ENCODE data around the gene ABCE1. TPM values are rescaled to one million over a fixed set of nuclear protein-coding genes. Genes with fewer than 3 reads are reported as not detected.
A peak's percentile ranks its signal among the peaks of the same experiment; 100 is the strongest.

The ABCE1 gene
- total RNA-seq, 6 experiments from 2014 or later = 14.4 to 57.7 (median 28.9) TPM

- Histone ChIP-seq H3K36me3 (peaks cover 0 to 63% (median 10%) of the 10 kb centered on the region in 4 donors), H3K4me1 (peaks cover 0 to 7% (median 2%) of the 10 kb centered on the region in 4 donors), H3K9me3 (no peaks in the 10 kb centered on the region), H3K27me3 (no peaks in the 10 kb centered on the region), H3K4me3 (no peak overlapping the region), H3K27ac (no peak overlapping the region)
- DNase-seq (no peak), ATAC-seq (no peak)
- 93% methylated on average over 2 of the region's 2 CpGs for WGBS (ENCODE audit: insufficient coverage, low coverage, low lambda C conversion rate, missing lambda C conversion rate)
- intact Hi-C loops (cut with DNase I) = no loop called here
- TF ChIP-seq CTCF (IDR thresholded peaks at IDR 0.05) (no peak), POLR2A (IDR thresholded peaks at IDR 0.05) (no peak)
Observed at GRCh38 chr4:145156986-145157385, 58.9 kb downstream of the ABCE1 start.

GRCh38 chr4:145161549-145161948 is 63.4 kb downstream of the ABCE1 start:
- H3K9me3 ChIP-seq = no peaks in the 10 kb centered on the region
- peaks cover 0 to 7% (median 3%) of the 10 kb centered on the region in 4 donors for H3K4me1 ChIP-seq
- no peak overlapping the region for H3K27ac ChIP-seq
- TF ChIP-seq CTCF (IDR thresholded peaks at IDR 0.05) (no peak), POLR2A (IDR thresholded peaks at IDR 0.05) (no peak)
- intact Hi-C loops (cut with DNase I) = no loop called here
- peak; percentile 43 to 75 (median 54) for ATAC-seq
- H3K27me3 ChIP-seq = no peaks in the 10 kb centered on the region
- peaks cover 0 to 55% (median 6%) of the 10 kb centered on the region in 4 donors for H3K36me3 ChIP-seq
- WGBS (ENCODE audit: insufficient coverage, low coverage, low lambda C conversion rate, missing lambda C conversion rate) = 12% methylated on average over 2 of the region's 2 CpGs
- no peak for DNase-seq
- H3K4me3 ChIP-seq = no peak overlapping the region

GRCh38 chr4:145167887-145168286 is 69.8 kb downstream of the ABCE1 start:
- DNase-seq (no peak), ATAC-seq (no peak)
- no peak overlapping the region for H3K4me3 ChIP-seq
- H3K36me3 ChIP-seq = peaks cover 0 to 28% (median 14%) of the 10 kb centered on the region in 4 donors
- H3K4me1 ChIP-seq = no peaks in the 10 kb centered on the region
- no peaks in the 10 kb centered on the region for H3K9me3 ChIP-seq
- no peak overlapping the region for H3K27ac ChIP-seq
- H3K27me3 ChIP-seq = no peaks in the 10 kb centered on the region
- WGBS (ENCODE audit: insufficient coverage, low coverage, low lambda C conversion rate, missing lambda C conversion rate) = 91% methylated on average over 2 of the region's 2 CpGs
- intact Hi-C loops (cut with DNase I) = no loop called here
- TF ChIP-seq POLR2A (IDR thresholded peaks at IDR 0.05) (no peak), CTCF (IDR thresholded peaks at IDR 0.05) (no peak)

GRCh38 chr4:145168581-145169187 is 70.6 kb downstream of the ABCE1 start:
- no peak for ATAC-seq
- H3K4me3 ChIP-seq = no peak overlapping the region
- WGBS (ENCODE audit: insufficient coverage, low coverage, low lambda C conversion rate, missing lambda C conversion rate) = 91% methylated on average over 2 of the region's 2 CpGs
- intact Hi-C loops (cut with DNase I) = no loop called here
- DNase-seq = no peak
- H3K9me3 ChIP-seq = no peaks in the 10 kb centered on the region
- no peak for TF ChIP-seq POLR2A (IDR thresholded peaks at IDR 0.05)
- TF ChIP-seq CTCF (IDR thresholded peaks at IDR 0.05) = no peak
- no peak overlapping the region for H3K27ac ChIP-seq
- peaks cover 0 to 22% (median 14%) of the 10 kb centered on the region in 4 donors for H3K36me3 ChIP-seq
- no peaks in the 10 kb centered on the region for H3K4me1 ChIP-seq
- no peaks in the 10 kb centered on the region for H3K27me3 ChIP-seq

All from right lobe of liver (tissue), 6 donors.